ENCODE measurements around the gene TEP1. TPM values are rescaled to one million over a fixed set of nuclear protein-coding genes. Genes with fewer than 3 reads are reported as not detected.

The TEP1 gene
- total and polyA plus RNA-seq, 2 of the 13 experiments (the other 11 are each of a cell fraction or from before 2014, with no cell fraction given), result 11.0 to 12.8 TPM

GRCh38 chr14:20409226-20409625 is 4.1 kb downstream of the TEP1 start:
- Histone ChIP-seq H3K27ac (ENCODE audit: extremely low read length, insufficient read depth, low read length) (no peak overlapping the region), H3K36me3 (replicated peaks in 1 of 2; ENCODE audit: control insufficient read depth in 1 of 2, insufficient read depth in 2 of 2, low read length in 2 of 2) (peaks cover 6 to 8% of the 10 kb centered on the region in 2 experiments), H3K79me2 (ENCODE audit: insufficient read depth, low read length) (no peaks in the 10 kb centered on the region), H3K4me3 (replicated peaks in 1 of 3; ENCODE audit: insufficient read depth in 1 of 3, low read depth in 2 of 3, low read length in 3 of 3) (no peak overlapping the region), H4K20me1 (ENCODE audit: insufficient read depth, low read length) (no peaks in the 10 kb centered on the region), H3K9ac (ENCODE audit: insufficient read depth, low read depth, low read length) (no peak overlapping the region), H3K4me1 (ENCODE audit: insufficient read depth, low read length) (peaks cover 19% of the 10 kb centered on the region), H3K27me3 (ENCODE audit: control insufficient read depth in 1 of 2, insufficient read depth in 2 of 2, low read length in 2 of 2) (no peaks in the 10 kb centered on the region; a peak in 1 of 5 replicates), H3K9me3 (ENCODE audit: low read length) (no peaks in the 10 kb centered on the region), H2AFZ (ENCODE audit: low read length) (no peak overlapping the region), H3K4me2 (ENCODE audit: low read depth, low read length) (no peak overlapping the region)
- FAIRE-seq, result no peak
- ATAC-seq, result no peak
- BruUV-seq (replicated peaks), result no TSS peak
- DNase-seq (ENCODE audit: low spot score), result no peak
- in situ Hi-C loops (cut with HindIII; ENCODE audit: extremely low pct_ligation_motif_present, low pct_unique_long_range_greater_than_20kb) (no loop called here), intact Hi-C loops (cut with micrococcal nuclease; ENCODE audit: unreplicated experiment) (no loop called here)
- ChIA-PET POLR2A (interaction anchor here (0.7 to 1.6 kb wide), 2 partner anchors 56 to 66 kb away, joined by 3 to 5 read pairs; partner anchors contain the start of gene PARP2), CTCF (ENCODE audit: low intra/inter-chr PET ratio, low total read pairs) (no interaction called here)
- 91% methylated on average over 2 of the region's 2 CpGs for WGBS (ENCODE audit: low lambda C conversion rate)
- no peak for TF ChIP-seq DPF2 (CRISPR knock-in tag; IDR thresholded peaks at IDR 0.05; ENCODE audit: borderline replicate concordance, low read depth)
- no peak for TF ChIP-seq HOXD1 (CRISPR knock-in tag; IDR thresholded peaks at IDR 0.05)
- TF ChIP-seq ZBTB39 (CRISPR knock-in tag; IDR thresholded peaks at IDR 0.05), result no peak
- TF ChIP-seq BRCA1 (CRISPR knock-in tag; IDR thresholded peaks at IDR 0.05), result no peak
- TF ChIP-seq CERS6 (CRISPR knock-in tag; IDR thresholded peaks at IDR 0.05), result no peak
- TF ChIP-seq ZIK1 (CRISPR knock-in tag; IDR thresholded peaks at IDR 0.05; ENCODE audit: borderline replicate concordance, low read depth), result no peak
- no peak for TF ChIP-seq UBTF (CRISPR knock-in tag; IDR thresholded peaks at IDR 0.05)
- no peak for TF ChIP-seq ZNF879 (CRISPR knock-in tag; IDR thresholded peaks at IDR 0.05)
- TF ChIP-seq DNMT1 (CRISPR knock-in tag; IDR thresholded peaks at IDR 0.05), result no peak
- no peak for TF ChIP-seq ZNF841 (CRISPR knock-in tag; IDR thresholded peaks at IDR 0.05; ENCODE audit: borderline replicate concordance)
- TF ChIP-seq ZNF326 (CRISPR knock-in tag; IDR thresholded peaks at IDR 0.05; ENCODE audit: borderline replicate concordance), result no peak
- TF ChIP-seq MEIS1 (CRISPR knock-in tag; IDR thresholded peaks at IDR 0.05; ENCODE audit: borderline replicate concordance), result no peak
- no peak for TF ChIP-seq ZNF704 (CRISPR knock-in tag; IDR thresholded peaks at IDR 0.05; ENCODE audit: borderline replicate concordance)
- TF ChIP-seq ARID5B (CRISPR knock-in tag; IDR thresholded peaks at IDR 0.05), result no peak
